Measurements from ENCODE around the gene PTRHD1. TPM values are rescaled to one million over a fixed set of nuclear protein-coding genes. Genes with fewer than 3 reads are reported as not detected.

PTRHD1 gene
- total and polyA plus RNA-seq, 2 of the 8 experiments (the other 6 are each of a cell fraction or from before 2014, with no cell fraction given), result 46.2 to 91.9 TPM

DNA sequence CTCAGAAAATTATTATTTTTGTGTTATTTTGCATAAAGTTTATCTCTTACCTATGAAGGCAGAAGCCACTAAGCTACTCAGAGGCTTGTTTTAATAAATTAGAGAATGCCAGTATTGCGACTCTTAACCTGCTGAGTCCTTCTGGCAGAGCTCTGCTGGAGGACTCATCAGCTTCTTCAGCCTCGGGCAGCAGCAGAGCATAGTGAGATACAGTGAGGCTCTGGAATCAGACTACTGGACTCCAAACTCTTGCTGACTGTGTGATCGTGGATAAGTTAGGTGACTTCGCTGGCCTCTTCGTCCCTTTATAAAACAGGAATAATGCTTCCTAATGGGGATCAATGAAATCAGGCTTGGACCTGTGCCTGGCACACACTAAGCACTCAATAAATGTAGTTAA is 1.7 kb downstream of the PTRHD1 start:
- FAIRE-seq, result no peak

More for the DNA sequence above, 1.7 kb downstream of the PTRHD1 start:
- Histone ChIP-seq H3K18ac (ENCODE audit: extremely low read depth, low read length) (no peak overlapping the region), H3K56ac (replicated peaks; ENCODE audit: insufficient read length, low read depth, low read length) (no peak overlapping the region), H4K91ac (replicated peaks; ENCODE audit: insufficient read length, low read length) (no peak overlapping the region), H3K27me3 (replicated peaks in 1 of 4; ENCODE audit: control insufficient read depth in 3 of 4, extremely low read depth in 1 of 4, insufficient read depth in 3 of 4, low read length in 3 of 4) (no peaks in the 10 kb centered on the region), H3K36me3 (ENCODE audit: control insufficient read depth in 2 of 4, insufficient read depth in 4 of 4, low read length in 3 of 4) (peaks cover 0 to 11% (median 1%) of the 10 kb centered on the region in 4 experiments; a peak in 3 of 8 replicates), H2BK15ac (ENCODE audit: low read length) (0 out of 2 replicates have a peak overlapping the region, but pooled peaks have one; percentile 25), H3K4me1 (replicated peaks in 1 of 4; ENCODE audit: control insufficient read depth in 3 of 4, insufficient read depth in 4 of 4, low read length in 3 of 4) (peaks cover 0 to 7% (median 6%) of the 10 kb centered on the region in 4 experiments; a peak in 4 of 7 replicates), H2BK5ac (ENCODE audit: low read depth, low read length) (no peak overlapping the region), H3K23me2 (ENCODE audit: low read depth, low read length) (peaks cover 8% of the 10 kb centered on the region; the same call in 1 of the 2 replicates), H4K20me1 (replicated peaks in 1 of 2; ENCODE audit: control insufficient read depth in 1 of 2, insufficient read depth in 2 of 2, low read length in 2 of 2) (no peaks in the 10 kb centered on the region), H2BK12ac (ENCODE audit: low read depth, low read length) (no peak overlapping the region; the same call in 1 of the 2 replicates), H3K4me2 (ENCODE audit: insufficient read depth in 1 of 2, low read depth in 2 of 2, low read length in 2 of 2) (peak overlapping the region; percentile 88 to 93; a peak in 2 of 4 replicates), H3K4me3 (ENCODE audit: extremely low read depth in 1 of 4, insufficient read depth in 2 of 4, low read depth in 3 of 4, low read length in 4 of 4) (0 out of 8 replicates have a peak overlapping the region, but pooled peaks of 1 of the 4 experiments have one; percentile 0), H3K79me2 (ENCODE audit: control insufficient read depth in 1 of 2, insufficient read depth in 2 of 2, low read length in 2 of 2) (peaks cover 10 to 29% of the 10 kb centered on the region in 2 experiments), H3K23ac (ENCODE audit: insufficient read length) (no peak overlapping the region), H4K5ac (ENCODE audit: insufficient read length, low read depth, low read length) (no peak overlapping the region), H3K14ac (ENCODE audit: insufficient read length) (no peak overlapping the region), H2BK20ac (ENCODE audit: low read length) (no peak overlapping the region), H3K9ac (replicated peaks in 1 of 4; ENCODE audit: extremely low read depth in 1 of 4, low read depth in 3 of 4, low read length in 3 of 4) (no peak overlapping the region), H2AFZ (ENCODE audit: low read length) (no peak overlapping the region), H3K4ac (replicated peaks; ENCODE audit: insufficient read length, low read depth, low read length) (no peak overlapping the region), H4K8ac (ENCODE audit: extremely low read depth, insufficient read depth, low read length) (no peak overlapping the region), H2AK5ac (ENCODE audit: low read depth, low read length) (no peak overlapping the region), H3K27ac (ENCODE audit: low read depth, low read length) (no peak overlapping the region), H3K9me3 (ENCODE audit: insufficient read depth in 2 of 2, low read depth in 1 of 2, low read length in 1 of 2) (no peaks in the 10 kb centered on the region), H2BK120ac (replicated peaks; ENCODE audit: low read depth, low read length) (no peak overlapping the region), H3K79me1 (ENCODE audit: low read depth, low read length) (peaks cover 8% of the 10 kb centered on the region)
- WGBS, 2 experiments (ENCODE audit: extremely low coverage in 1 of 2, insufficient coverage in 1 of 2, insufficient read length in 1 of 2, insufficient replicate concordance in 2 of 2, low coverage in 1 of 2, low lambda C conversion rate in 2 of 2, missing lambda C conversion rate in 1 of 2), result 82% methylated on average over 5 of the region's 5 CpGs; no CpG with 5 or more reads in 1 of the 2 experiments
- no peak for DNase-seq (ENCODE audit: low read depth in 1 of 2, low spot score in 2 of 2)
- TF ChIP-seq RXRA (IDR thresholded peaks at IDR 0.05; ENCODE audit: insufficient read depth, low read depth, low read length), result no peak
- TF ChIP-seq RAD21 (IDR thresholded peaks at IDR 0.05 in 1 of 2, conservative IDR thresholded peaks at IDR 0.05 in 1 of 2; ENCODE audit: low read depth in 2 of 2, low read length in 2 of 2), result no peak
- no peak for TF ChIP-seq CTBP2 (IDR thresholded peaks at IDR 0.05; ENCODE audit: borderline replicate concordance, insufficient read depth, insufficient read length, low read length)
- TF ChIP-seq ASH2L (IDR thresholded peaks at IDR 0.05; ENCODE audit: low read length), result no peak
- TF ChIP-seq NANOG (IDR thresholded peaks at IDR 0.05; ENCODE audit: insufficient read depth, low read depth, low read length, poor library complexity, severe bottlenecking), result no peak
- TF ChIP-seq POLR2AphosphoS5 (IDR thresholded peaks at IDR 0.05; ENCODE audit: low read depth, low read length), result no peak
- ChIA-PET POLR2A (ENCODE audit: partially characterized antibody) (interaction anchor here (0.8 to 1.1 kb wide), 2 partner anchors 19 to 31 kb away, joined by 3 read pairs; no protein-coding TSS in a partner anchor), CTCF (ENCODE audit: partially characterized antibody) (interaction anchor here (0.6 to 4.0 kb wide), 20 partner anchors 12 to 1088 kb away, joined by 3 to 37 read pairs (median 4); no protein-coding TSS in a partner anchor)
